HEK293T (cell line): Measurements from ENCODE around the gene CCDC146.

Experiments
- ARNT ChIP-seq: fragments of 450-650 bp; IDR thresholded peaks from 2 replicates; pipeline ENCODE4 v1.6.1; 2017; ENCODE audit warnings: mild to moderate bottlenecking
- BHLHE40 ChIP-seq: fragments of 450-650 bp; IDR thresholded peaks from 2 replicates; pipeline ENCODE4 v1.6.1; 2016; ENCODE audit warnings: mild to moderate bottlenecking, moderate library complexity, borderline replicate concordance
- FOXM1 ChIP-seq: fragments of 450-650 bp; IDR thresholded peaks from 2 replicates; pipeline ENCODE4 v1.6.1; 2017; ENCODE audit warnings: mild to moderate bottlenecking, borderline replicate concordance
- HDGF ChIP-seq: fragments of 450-650 bp; IDR thresholded peaks from 2 replicates; pipeline ENCODE4 v1.6.1; 2017; ENCODE audit warnings: antibody characterized with exemption, borderline replicate concordance
- LEF1 ChIP-seq: fragments of 450-650 bp; IDR thresholded peaks from 2 replicates; pipeline ENCODE4 v1.6.1; 2017; ENCODE audit warnings: mild to moderate bottlenecking, borderline replicate concordance
- TARDBP ChIP-seq: fragments of 450-650 bp; IDR thresholded peaks from 2 replicates; pipeline ENCODE4 v1.6.1; 2016

DNA sequence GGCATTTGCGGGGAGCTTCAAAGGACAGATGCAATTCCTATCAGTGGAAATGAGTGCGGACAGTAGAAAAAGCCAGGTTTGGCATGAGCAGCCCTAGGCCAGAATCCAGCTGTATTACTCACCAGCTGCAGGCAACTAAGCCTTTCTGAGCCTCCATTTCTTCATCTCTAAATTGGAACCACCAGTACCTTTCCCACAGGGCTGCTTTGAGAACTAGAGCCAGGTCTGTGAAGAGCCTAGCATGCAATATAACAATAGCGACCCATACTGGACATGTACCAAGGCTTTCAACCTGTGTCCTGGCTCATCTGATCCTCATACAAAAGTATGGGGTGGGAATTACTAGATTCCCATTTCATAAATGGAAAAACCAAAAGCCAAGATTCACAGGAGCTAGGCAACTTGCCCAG is 192.8 kb downstream of the CCDC146 start:
- TF ChIP-seq ARNT (no peak), BHLHE40 (no peak), LEF1 (no peak), TARDBP (no peak), FOXM1 (no peak), HDGF (no peak)
